ENCODE measurements around the gene TMEM108. TPM values are rescaled to one million over a fixed set of nuclear protein-coding genes. Genes with fewer than 3 reads are reported as not detected.

The TMEM108 gene
- total and polyA plus RNA-seq, 10 of the 15 experiments (the other 5 are each of a cell fraction or from before 2014, with no cell fraction given), result 0.02 to 0.58 (median 0.12) TPM; not detected in 5

GRCh38 chr3:133130168-133130567, 92.0 kb downstream of the TMEM108 start:
- WGBS (ENCODE audit: insufficient coverage, insufficient replicate concordance, low lambda C conversion rate, missing lambda C conversion rate), result 0% methylated on average over 1 of the region's 1 CpG
- DNase-seq (ENCODE audit: low read depth, low spot score) (no peak), ATAC-seq (no peak), FAIRE-seq (no peak)
- ChIA-PET SMC1A (ENCODE audit: uncharacterized antibody, unreplicated experiment) (no interaction called here), POLR2A (no interaction called here), CTCF (no interaction called here), RAD21 (ENCODE audit: unreplicated experiment) (no interaction called here)
- in situ Hi-C loops (cut with MboI) (no loop called here), intact Hi-C loops (cut with micrococcal nuclease; ENCODE audit: unreplicated experiment) (no loop called here)
- H3K4me1 ChIP-seq (ENCODE audit: control insufficient read depth, insufficient read depth, low read length), result no peaks in the 10 kb centered on the region
- no peaks in the 10 kb centered on the region for H3K79me2 ChIP-seq (ENCODE audit: control insufficient read depth, insufficient read depth, low read length)
- H3K9me3 ChIP-seq (replicated peaks; ENCODE audit: control insufficient read depth, insufficient read depth, low read length), result no peaks in the 10 kb centered on the region
- no peak overlapping the region for H3K27ac ChIP-seq (ENCODE audit: control insufficient read depth, insufficient read depth)
- no peak overlapping the region for H3K4me3 ChIP-seq
- no peak overlapping the region for H3K9ac ChIP-seq (ENCODE audit: control insufficient read depth, insufficient read depth, low read length)
- no TSS peak for BruUV-seq (replicated peaks)
- TF ChIP-seq POU2F2 (IDR thresholded peaks at IDR 0.05; ENCODE audit: borderline replicate concordance, low read depth, low read length), result no peak
- no peak for TF ChIP-seq ZZZ3 (IDR thresholded peaks at IDR 0.05; ENCODE audit: control insufficient read depth, insufficient read length, low read depth)
- TF ChIP-seq SPI1 (IDR thresholded peaks at IDR 0.05; ENCODE audit: borderline replicate concordance, insufficient read depth, low read depth, low read length), result no peak
- TF ChIP-seq NFYA (IDR thresholded peaks at IDR 0.05; ENCODE audit: borderline replicate concordance, low read depth, low read length), result no peak
- TF ChIP-seq YBX1 (IDR thresholded peaks at IDR 0.05), result no peak
- TF ChIP-seq ZSCAN29 (IDR thresholded peaks at IDR 0.05), result no peak
- H2AFZ ChIP-seq (ENCODE audit: control insufficient read depth, low read depth, low read length), result no peak overlapping the region
- no peak overlapping the region for H3K4me2 ChIP-seq (ENCODE audit: control insufficient read depth, insufficient read depth)
- no peaks in the 10 kb centered on the region for H4K20me1 ChIP-seq (ENCODE audit: control insufficient read depth, insufficient read depth)
- no peaks in the 10 kb centered on the region for H3K36me3 ChIP-seq (ENCODE audit: control insufficient read depth in 2 of 2, insufficient read depth in 2 of 2, low read length in 1 of 2)
- H3K27me3 ChIP-seq (replicated peaks in 1 of 2; ENCODE audit: control insufficient read depth in 2 of 2, insufficient read depth in 2 of 2, low read length in 1 of 2), result no peaks in the 10 kb centered on the region

GRCh38 chr3:133135306-133135705, 97.1 kb downstream of the TMEM108 start:
- Histone ChIP-seq H4K20me1 (ENCODE audit: control insufficient read depth, insufficient read depth) (no peaks in the 10 kb centered on the region), H3K36me3 (ENCODE audit: control insufficient read depth in 2 of 2, insufficient read depth in 2 of 2, low read length in 1 of 2) (no peaks in the 10 kb centered on the region), H3K4me1 (ENCODE audit: control insufficient read depth, insufficient read depth, low read length) (peaks cover 22% of the 10 kb centered on the region), H3K9ac (ENCODE audit: control insufficient read depth, insufficient read depth, low read length) (no peak overlapping the region), H3K27me3 (replicated peaks in 1 of 2; ENCODE audit: control insufficient read depth in 2 of 2, insufficient read depth in 2 of 2, low read length in 1 of 2) (no peaks in the 10 kb centered on the region), H3K79me2 (ENCODE audit: control insufficient read depth, insufficient read depth, low read length) (no peaks in the 10 kb centered on the region), H3K27ac (ENCODE audit: control insufficient read depth, insufficient read depth) (no peak overlapping the region), H3K4me3 (no peak overlapping the region), H2AFZ (ENCODE audit: control insufficient read depth, low read depth, low read length) (no peak overlapping the region), H3K4me2 (ENCODE audit: control insufficient read depth, insufficient read depth) (no peak overlapping the region), H3K9me3 (replicated peaks; ENCODE audit: control insufficient read depth, insufficient read depth, low read length) (no peaks in the 10 kb centered on the region)
- CTCF ChIA-PET, result no interaction called here
- FAIRE-seq (no peak), ATAC-seq (no peak), DNase-seq (ENCODE audit: low read depth, low spot score) (no peak)
- SMC1A ChIA-PET (ENCODE audit: uncharacterized antibody, unreplicated experiment), result interaction anchor here (1.0 to 1.5 kb wide), 3 partner anchors 55 to 75 kb away, joined by 3 to 4 read pairs (median 3); no protein-coding TSS in a partner anchor
- BruUV-seq (replicated peaks), result no TSS peak
- TF ChIP-seq CHD2 (IDR thresholded peaks at IDR 0.05; ENCODE audit: borderline replicate concordance, low read depth, low read length) (no peak), SUZ12 (IDR thresholded peaks at IDR 0.05; ENCODE audit: unreplicated experiment) (no peak), IKZF2 (IDR thresholded peaks at IDR 0.05) (no peak), ZSCAN29 (IDR thresholded peaks at IDR 0.05) (no peak)
- WGBS (ENCODE audit: insufficient coverage, insufficient replicate concordance, low lambda C conversion rate, missing lambda C conversion rate), result 45% methylated on average over 5 of the region's 5 CpGs
- intact Hi-C loops (cut with micrococcal nuclease; ENCODE audit: unreplicated experiment), result no loop called here
- RAD21 ChIA-PET (ENCODE audit: unreplicated experiment), result no interaction called here
- in situ Hi-C loops (cut with MboI), result no loop called here
- POLR2A ChIA-PET, result no interaction called here

All from GM12878 (cell line).